ENCODE results near the gene ADGRL1. TPM values are rescaled to one million over a fixed set of nuclear protein-coding genes. Genes with fewer than 3 reads are reported as not detected.
"Not testable (repeated sequence)": the region's sequence is repeated elsewhere in the genome, so short reads cannot be mapped to it uniquely, and the experiment has no call there.

ADGRL1 gene
- total and polyA plus RNA-seq, 2 donors (not counting 1 experiment from before 2014, with no cell fraction given) = 0.64 to 1.8 TPM

DNA sequence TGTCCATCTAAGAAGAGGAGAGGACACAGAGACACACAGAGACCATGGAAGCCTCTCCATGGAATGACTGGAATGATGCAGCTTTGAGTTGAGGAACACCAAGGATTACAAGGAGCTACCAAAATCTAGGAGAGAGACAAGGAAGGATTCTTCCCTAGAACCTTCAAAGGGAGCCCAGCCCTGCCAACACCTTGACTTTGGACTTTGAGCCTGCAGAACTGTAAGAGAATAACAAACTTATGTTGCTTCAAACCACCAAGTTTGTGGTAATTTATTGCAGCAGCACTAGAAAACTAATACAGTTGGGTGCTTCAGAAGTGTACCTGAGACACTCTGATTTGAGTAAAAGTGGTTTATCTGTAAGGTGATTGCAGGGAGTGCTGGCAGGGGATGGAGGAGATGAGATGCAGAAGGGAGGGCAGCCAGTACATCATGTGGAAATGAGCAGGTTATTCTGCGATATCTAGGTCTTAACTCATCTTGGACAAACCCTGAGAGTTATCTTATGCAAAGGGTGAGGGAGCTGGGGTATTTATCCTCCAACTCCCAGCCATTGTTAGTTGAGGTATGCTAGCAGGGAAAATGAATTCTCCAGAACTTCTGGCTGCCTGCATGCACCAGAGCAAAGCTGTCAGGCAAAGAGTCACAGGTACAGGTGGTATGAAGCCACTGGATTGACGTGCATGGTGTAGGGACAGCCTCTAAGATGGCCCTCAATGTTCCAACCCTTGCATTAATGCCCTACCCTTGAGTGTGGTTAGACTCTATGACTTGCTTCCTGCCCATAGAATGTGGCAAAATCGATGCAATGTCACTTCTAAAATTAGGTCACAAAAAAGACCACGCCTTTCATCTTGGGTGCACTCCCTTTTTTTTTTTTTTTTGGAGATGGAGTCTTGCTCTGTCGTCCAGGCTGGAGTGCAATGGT is 31.3 kb upstream of the ADGRL1 start:
- 86% methylated on average over 1 of the region's 5 CpGs for WGBS (ENCODE audit: insufficient coverage)
- Histone ChIP-seq H3K27ac (ENCODE audit: low read length in 2 of 2) (no peak overlapping the region), H2AFZ (ENCODE audit: insufficient read depth, low read depth, low read length, poor library complexity, severe bottlenecking) (no peak overlapping the region), H4K20me1 (ENCODE audit: control insufficient read depth, insufficient read depth, low read length, poor library complexity, severe bottlenecking) (no peaks in the 10 kb centered on the region), H3K79me2 (ENCODE audit: control insufficient read depth, insufficient read depth, low read length) (no peaks in the 10 kb centered on the region), H3K27me3 (replicated peaks in 1 of 4; ENCODE audit: control extremely low read depth in 1 of 4, control insufficient read depth in 3 of 4, insufficient read depth in 4 of 4, low read length in 3 of 4) (no peaks in the 10 kb centered on the region), H3K36me3 (replicated peaks in 1 of 2; ENCODE audit: control extremely low read depth in 1 of 2, control insufficient read depth in 1 of 2, extremely low read depth in 1 of 2, insufficient read depth in 2 of 2, low read length in 1 of 2) (no peaks in the 10 kb centered on the region), H3K4me2 (replicated peaks; ENCODE audit: low read depth, low read length, poor library complexity, severe bottlenecking) (no peak overlapping the region), H3K4me3 (ENCODE audit: control extremely low read depth in 1 of 5, extremely low read depth in 1 of 5, insufficient read depth in 1 of 5, low read depth in 2 of 5, low read length in 4 of 5) (no peak overlapping the region), H3K4me1 (ENCODE audit: control insufficient read depth in 2 of 2, insufficient read depth in 2 of 2, low read length in 2 of 2) (no peaks in the 10 kb centered on the region), H3K9me3 (ENCODE audit: control extremely low read depth in 1 of 3, control insufficient read depth in 2 of 3, insufficient read depth in 1 of 3, low read length in 2 of 3) (peaks cover 0 to 13% (median 2%) of the 10 kb centered on the region in 3 donors), H3K9ac (ENCODE audit: low read length) (no peak overlapping the region)
- no peak overlapping the region for H3K4me3 Mint-ChIP-seq
- intact Hi-C loops (cut with micrococcal nuclease) = no loop called here
- no peaks in the 10 kb centered on the region for H3K9me3 Mint-ChIP-seq (ENCODE audit: insufficient read depth)
- DNase-seq (no peak), ATAC-seq (ENCODE audit: low read depth) (no peak)
- ChIA-PET CTCF (no interaction called here), POLR2A (interaction anchor here (0.7 kb wide), 1 partner anchor 144 kb away, joined by 3 read pairs; the partner anchor contains the start of gene ADGRE5)
- no peaks in the 10 kb centered on the region for H3K27me3 Mint-ChIP-seq
- no peak overlapping the region for H3K27ac Mint-ChIP-seq
- no peak for TF ChIP-seq EZH2 (IDR thresholded peaks at IDR 0.05; ENCODE audit: borderline replicate concordance, insufficient read depth, low read depth, low read length, poor library complexity, severe bottlenecking)
- no peaks in the 10 kb centered on the region for H3K4me1 Mint-ChIP-seq

DNA sequence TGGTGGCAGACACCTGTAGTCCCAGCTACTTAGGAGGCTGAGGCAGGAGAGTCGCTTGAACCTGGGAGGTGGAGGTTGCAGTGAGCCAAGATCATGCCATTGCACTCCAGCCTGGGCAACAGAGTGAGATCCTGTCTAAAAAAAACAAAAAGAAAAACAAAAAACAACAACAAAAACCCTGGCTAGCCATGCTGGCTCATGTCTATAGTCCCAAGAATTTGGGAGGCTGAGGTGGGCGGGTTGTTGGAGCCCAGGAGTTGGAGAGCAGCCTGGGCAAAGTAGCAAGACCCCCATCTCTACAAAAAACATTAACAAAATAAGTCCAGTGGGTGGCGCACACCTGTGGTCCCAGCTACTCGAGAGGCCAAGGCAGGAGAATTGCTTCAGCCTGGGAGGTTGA is 27.0 kb upstream of the ADGRL1 start:
- H3K4me1 Mint-ChIP-seq; H4K20me1 ChIP-seq (ENCODE audit: control insufficient read depth, insufficient read depth, low read length, poor library complexity, severe bottlenecking); H3K27ac Mint-ChIP-seq; H2AFZ ChIP-seq (ENCODE audit: insufficient read depth, low read depth, low read length, poor library complexity, severe bottlenecking); H3K4me1 ChIP-seq (ENCODE audit: control insufficient read depth in 2 of 2, insufficient read depth in 2 of 2, low read length in 2 of 2); H3K4me2 ChIP-seq (replicated peaks; ENCODE audit: low read depth, low read length, poor library complexity, severe bottlenecking); H3K4me3 Mint-ChIP-seq; H3K9me3 Mint-ChIP-seq (ENCODE audit: insufficient read depth); H3K9ac ChIP-seq (ENCODE audit: low read length); ATAC-seq (ENCODE audit: low read depth); intact Hi-C loops (cut with micrococcal nuclease); H3K36me3 ChIP-seq (replicated peaks in 1 of 2; ENCODE audit: control extremely low read depth in 1 of 2, control insufficient read depth in 1 of 2, extremely low read depth in 1 of 2, insufficient read depth in 2 of 2, low read length in 1 of 2); POLR2A ChIA-PET; H3K27ac ChIP-seq (ENCODE audit: low read length in 2 of 2); H3K27me3 ChIP-seq (replicated peaks in 1 of 4; ENCODE audit: control extremely low read depth in 1 of 4, control insufficient read depth in 3 of 4, insufficient read depth in 4 of 4, low read length in 3 of 4); H3K79me2 ChIP-seq (ENCODE audit: control insufficient read depth, insufficient read depth, low read length); H3K27me3 Mint-ChIP-seq; H3K4me3 ChIP-seq (ENCODE audit: control extremely low read depth in 1 of 5, extremely low read depth in 1 of 5, insufficient read depth in 1 of 5, low read depth in 2 of 5, low read length in 4 of 5); CTCF ChIA-PET; DNase-seq: not testable (repeated sequence)
- WGBS (ENCODE audit: insufficient coverage) = 100% methylated on average over 2 of the region's 4 CpGs
- H3K9me3 ChIP-seq (ENCODE audit: control extremely low read depth in 1 of 3, control insufficient read depth in 2 of 3, insufficient read depth in 1 of 3, low read length in 2 of 3) = peaks cover 0 to 15% (median 2%) of the 10 kb centered on the region in 3 donors

DNA sequence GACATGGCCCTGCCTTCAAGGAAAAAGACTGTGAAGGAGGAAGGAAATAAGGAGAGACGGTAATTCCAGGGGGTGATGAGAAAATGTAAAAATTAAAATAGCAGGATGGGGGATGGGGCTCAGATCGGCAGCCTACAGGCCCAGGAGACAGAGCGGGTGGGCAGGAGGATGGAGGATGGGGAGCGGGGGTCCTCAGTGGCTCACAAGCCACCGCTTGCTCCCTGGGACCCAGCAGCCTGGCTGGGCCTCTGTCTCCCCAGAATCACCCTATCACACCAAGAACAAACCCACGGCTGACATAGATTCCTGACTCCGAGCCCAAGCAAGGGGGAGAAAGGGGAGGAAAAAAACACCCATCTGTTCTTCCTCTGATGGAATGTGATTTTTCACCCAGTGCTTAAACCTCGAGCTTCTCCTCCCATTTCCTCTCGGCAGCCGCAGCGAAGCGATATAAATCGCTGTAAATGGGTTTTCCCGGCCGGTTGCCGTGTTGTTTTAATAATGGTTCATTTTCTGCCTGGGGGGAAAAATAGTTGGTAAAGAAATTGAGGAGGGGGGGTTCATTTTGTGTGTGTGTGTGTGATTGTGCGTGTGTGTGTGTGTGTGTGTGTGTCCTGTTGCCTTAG is 22.6 kb upstream of the ADGRL1 start:
- not testable (repeated sequence) for ATAC-seq (ENCODE audit: low read depth); H3K4me3 Mint-ChIP-seq

More for the DNA sequence above, 22.6 kb upstream of the ADGRL1 start:
- H3K4me1 ChIP-seq (ENCODE audit: control insufficient read depth in 2 of 2, insufficient read depth in 2 of 2, low read length in 2 of 2); H3K36me3 ChIP-seq (replicated peaks in 1 of 2; ENCODE audit: control extremely low read depth in 1 of 2, control insufficient read depth in 1 of 2, extremely low read depth in 1 of 2, insufficient read depth in 2 of 2, low read length in 1 of 2); H3K27me3 ChIP-seq (replicated peaks in 1 of 4; ENCODE audit: control extremely low read depth in 1 of 4, control insufficient read depth in 3 of 4, insufficient read depth in 4 of 4, low read length in 3 of 4); H3K9me3 ChIP-seq (ENCODE audit: control extremely low read depth in 1 of 3, control insufficient read depth in 2 of 3, insufficient read depth in 1 of 3, low read length in 2 of 3); H3K4me2 ChIP-seq (replicated peaks; ENCODE audit: low read depth, low read length, poor library complexity, severe bottlenecking); H3K27ac ChIP-seq (ENCODE audit: low read length in 2 of 2); DNase-seq; H3K9ac ChIP-seq (ENCODE audit: low read length); H4K20me1 ChIP-seq (ENCODE audit: control insufficient read depth, insufficient read depth, low read length, poor library complexity, severe bottlenecking); H3K79me2 ChIP-seq (ENCODE audit: control insufficient read depth, insufficient read depth, low read length); H3K4me1 Mint-ChIP-seq; H3K9me3 Mint-ChIP-seq (ENCODE audit: insufficient read depth); H3K27ac Mint-ChIP-seq; H3K4me3 ChIP-seq (ENCODE audit: control extremely low read depth in 1 of 5, extremely low read depth in 1 of 5, insufficient read depth in 1 of 5, low read depth in 2 of 5, low read length in 4 of 5); intact Hi-C loops (cut with micrococcal nuclease); H2AFZ ChIP-seq (ENCODE audit: insufficient read depth, low read depth, low read length, poor library complexity, severe bottlenecking); POLR2A ChIA-PET: not testable (repeated sequence)
- H3K27me3 Mint-ChIP-seq = peaks cover 12% of the 10 kb centered on the region
- 0% methylated on average over 7 of the region's 17 CpGs for WGBS (ENCODE audit: insufficient coverage)
- CTCF ChIA-PET = interaction anchor here (0.6 kb wide), 1 partner anchor 1226 kb away, joined by 5 read pairs; no protein-coding TSS in a partner anchor

All from B cell (primary cell).